Coronary artery (tissue), 2 donors: ENCODE data around the gene RNF6.

Experiments
- DNase-seq: peaks from one replicate; pipeline ENCODE4 v3.0.0-alpha.2; 2017; ENCODE audit warnings: low spot score
- H3K27ac ChIP-seq, 2 donors: fragments of 200-600 bp; sonication (generic); one replicate each; pipeline ENCODE4 v1.5.1; 2016 to 2019
- H3K4me3 ChIP-seq: fragments of 200-600 bp; sonication (generic); 2 replicates; pipeline ENCODE4 v1.5.1; 2016; ENCODE audit warnings: mild to moderate bottlenecking, moderate library complexity
- TF ChIP-seq, protein P1 (sequence below): fragments of 200-600 bp; sonication (generic); IDR thresholded peaks from one replicate; pipeline ENCODE4 v1.5.1; 2019; ENCODE audit warnings: antibody characterized with exemption

The RNF6 gene

DNA sequence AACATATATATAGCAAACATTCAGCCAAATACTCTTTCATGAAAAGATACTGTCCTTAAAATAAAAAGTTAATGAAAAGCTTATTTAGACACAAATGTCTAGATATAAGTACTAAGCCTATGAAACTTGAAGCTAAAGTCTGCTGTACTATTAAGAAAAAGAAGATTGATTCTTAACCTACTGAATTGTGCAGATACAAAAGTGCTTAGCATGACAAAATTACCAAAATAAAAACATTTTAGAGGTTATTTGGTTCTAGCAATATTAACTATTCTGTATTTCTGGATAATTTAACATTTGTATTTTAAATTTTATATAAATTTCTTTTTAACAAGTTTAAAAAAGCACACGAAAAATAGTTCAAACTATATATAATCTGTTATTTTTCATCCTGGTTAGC, 8.8 kb downstream of the RNF6 start:
- H3K4me3 ChIP-seq: no peak overlapping the region
- no peak overlapping the region for H3K27ac ChIP-seq
- DNase-seq: no peak
- TF ChIP-seq, protein P1, sequence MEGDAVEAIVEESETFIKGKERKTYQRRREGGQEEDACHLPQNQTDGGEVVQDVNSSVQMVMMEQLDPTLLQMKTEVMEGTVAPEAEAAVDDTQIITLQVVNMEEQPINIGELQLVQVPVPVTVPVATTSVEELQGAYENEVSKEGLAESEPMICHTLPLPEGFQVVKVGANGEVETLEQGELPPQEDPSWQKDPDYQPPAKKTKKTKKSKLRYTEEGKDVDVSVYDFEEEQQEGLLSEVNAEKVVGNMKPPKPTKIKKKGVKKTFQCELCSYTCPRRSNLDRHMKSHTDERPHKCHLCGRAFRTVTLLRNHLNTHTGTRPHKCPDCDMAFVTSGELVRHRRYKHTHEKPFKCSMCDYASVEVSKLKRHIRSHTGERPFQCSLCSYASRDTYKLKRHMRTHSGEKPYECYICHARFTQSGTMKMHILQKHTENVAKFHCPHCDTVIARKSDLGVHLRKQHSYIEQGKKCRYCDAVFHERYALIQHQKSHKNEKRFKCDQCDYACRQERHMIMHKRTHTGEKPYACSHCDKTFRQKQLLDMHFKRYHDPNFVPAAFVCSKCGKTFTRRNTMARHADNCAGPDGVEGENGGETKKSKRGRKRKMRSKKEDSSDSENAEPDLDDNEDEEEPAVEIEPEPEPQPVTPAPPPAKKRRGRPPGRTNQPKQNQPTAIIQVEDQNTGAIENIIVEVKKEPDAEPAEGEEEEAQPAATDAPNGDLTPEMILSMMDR: no peak

DNA sequence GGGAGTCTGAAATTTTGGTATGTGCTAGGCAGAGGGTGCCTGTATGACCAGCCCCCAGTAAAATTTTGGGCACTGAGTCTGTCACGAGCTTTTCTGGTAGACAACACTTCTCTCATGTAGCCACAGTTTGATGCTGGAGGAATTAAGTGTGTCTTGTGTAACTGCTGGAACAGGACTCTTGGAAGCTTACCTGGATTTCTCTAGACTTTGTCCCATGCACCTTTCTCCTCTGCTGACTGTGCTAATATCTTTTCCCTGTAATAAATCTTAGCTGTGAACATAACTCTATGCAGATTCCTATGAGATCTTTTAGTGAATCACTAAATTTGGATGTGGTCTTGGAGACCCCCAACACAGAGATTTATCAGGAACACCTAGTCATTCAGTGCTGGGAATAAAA, 13.8 kb downstream of the RNF6 start:
- Histone ChIP-seq H3K4me3 (no peak overlapping the region), H3K27ac (no peak overlapping the region)
- TF ChIP-seq, protein P1: no peak
- no peak for DNase-seq

DNA sequence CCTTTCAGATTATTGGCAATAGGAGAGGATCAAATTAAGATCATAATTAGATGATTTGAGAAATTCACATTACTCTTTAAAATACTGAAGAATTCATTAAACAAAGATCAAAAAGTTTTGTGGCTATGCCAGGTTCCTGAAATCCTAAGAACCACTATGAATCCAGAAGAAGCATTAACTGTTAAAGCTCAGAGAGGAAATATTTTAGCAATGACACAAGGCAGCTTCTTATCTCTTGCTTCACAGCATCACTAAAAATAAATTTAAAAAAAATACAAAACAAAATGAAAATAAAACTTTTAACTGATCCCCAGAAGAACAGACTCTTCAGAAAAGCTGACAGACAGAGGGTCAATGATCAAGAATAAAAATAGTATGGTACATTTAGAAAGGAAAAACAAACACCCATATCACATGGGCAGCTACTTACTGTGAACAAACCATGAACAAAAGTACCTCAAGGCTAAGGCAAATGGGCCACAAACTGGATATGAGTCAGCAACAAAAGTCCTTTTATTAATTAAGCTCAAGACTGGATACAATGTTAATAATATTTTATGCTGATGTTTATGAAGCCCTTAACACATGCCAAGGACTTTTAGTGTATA, 19.6 kb downstream of the RNF6 start:
- TF ChIP-seq, protein P1: no peak
- DNase-seq: no peak
- H3K4me3 ChIP-seq: no peak overlapping the region
- H3K27ac ChIP-seq: peak overlapping the region; percentile 57 to 78

DNA sequence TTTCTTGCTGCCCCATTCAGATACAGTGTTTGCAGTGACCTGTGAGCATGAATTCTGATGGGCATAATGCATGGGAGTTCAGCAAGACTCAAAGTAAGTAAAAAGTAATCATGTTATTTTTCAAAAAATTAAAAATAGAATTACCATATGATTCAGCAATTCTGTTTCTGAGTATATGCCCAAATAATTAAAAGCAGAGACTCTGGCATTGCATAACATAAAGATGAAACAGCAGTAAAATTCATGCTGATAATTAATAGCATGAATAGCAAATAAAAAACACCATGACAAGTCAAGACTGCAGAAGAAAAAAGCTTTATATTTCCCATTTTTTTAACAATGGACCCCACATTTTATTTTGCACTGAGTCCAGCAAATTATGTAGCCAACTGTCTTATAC, 21.3 kb downstream of the RNF6 start:
- Histone ChIP-seq H3K4me3 (no peak overlapping the region), H3K27ac (peak overlapping the region in 1 of 2 donors; percentile 67)
- TF ChIP-seq, protein P1: no peak
- no peak for DNase-seq

DNA sequence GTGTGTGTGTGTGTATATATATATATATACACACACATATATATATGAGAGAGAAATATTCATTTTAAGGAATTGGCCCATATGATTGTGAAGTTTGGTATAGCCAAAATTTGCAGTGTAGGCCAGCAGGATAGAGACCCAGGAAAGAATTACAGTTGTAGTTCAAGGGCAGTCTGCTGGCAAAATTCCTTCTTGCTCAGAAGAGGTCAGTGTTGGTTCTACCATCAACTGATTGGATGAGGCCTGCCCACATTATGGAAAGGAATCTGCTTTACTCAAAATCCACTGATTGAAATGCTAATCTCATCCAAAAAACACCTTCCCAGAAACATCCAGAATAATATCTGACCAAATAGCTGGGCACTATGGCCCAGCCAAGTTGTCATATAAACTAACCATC, 24.0 kb downstream of the RNF6 start:
- Histone ChIP-seq H3K4me3 (no peak overlapping the region), H3K27ac (no peak overlapping the region)
- TF ChIP-seq, protein P1: no peak
- DNase-seq: no peak

DNA sequence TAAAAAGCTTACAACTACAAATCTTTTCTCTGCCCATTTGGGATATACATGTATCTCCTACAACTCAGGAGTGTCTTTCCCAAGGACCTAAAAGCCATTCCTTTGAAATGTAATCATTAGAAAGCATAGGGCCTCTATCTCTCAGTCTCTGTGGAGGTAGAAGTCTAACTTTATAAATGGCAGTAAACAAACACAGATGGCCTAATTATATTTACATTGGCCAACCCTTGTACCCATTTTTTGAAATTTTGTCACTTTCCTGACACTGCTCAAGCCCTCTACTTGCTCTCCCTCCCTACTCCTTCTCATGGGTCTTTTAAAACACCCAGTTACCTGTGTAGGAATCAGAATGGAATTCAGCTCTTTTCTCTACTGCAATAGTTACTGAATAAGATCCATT, 24.8 kb downstream of the RNF6 start:
- Histone ChIP-seq H3K4me3 (no peak overlapping the region), H3K27ac (no peak overlapping the region)
- no peak for DNase-seq
- TF ChIP-seq, protein P1: no peak

- peak overlapping the region; percentile 48 to 56 for H3K27ac ChIP-seq
- no peak for DNase-seq
Measured at GRCh38 chr13:26186995-26187394, 35.1 kb downstream of the RNF6 start.

More at GRCh38 chr13:26186995-26187394, 35.1 kb downstream of the RNF6 start:
- H3K4me3 ChIP-seq: peak overlapping the region; percentile 71
- TF ChIP-seq, protein P1: no peak
